Stimulated activated naive CD4-positive, alpha-beta T cell (primary cell): ENCODE results near the gene ADGRL2.
"Not testable (repeated sequence)": the region's sequence is repeated elsewhere in the genome, so short reads cannot be mapped to it uniquely, and the experiment has no call there.

ENCODE experiments used
- DNase-seq, 6 experiments: peaks; one replicate each; lab custom pipeline; 2025; lab: John Stamatoyannopoulos, UW

ADGRL2 gene

DNA sequence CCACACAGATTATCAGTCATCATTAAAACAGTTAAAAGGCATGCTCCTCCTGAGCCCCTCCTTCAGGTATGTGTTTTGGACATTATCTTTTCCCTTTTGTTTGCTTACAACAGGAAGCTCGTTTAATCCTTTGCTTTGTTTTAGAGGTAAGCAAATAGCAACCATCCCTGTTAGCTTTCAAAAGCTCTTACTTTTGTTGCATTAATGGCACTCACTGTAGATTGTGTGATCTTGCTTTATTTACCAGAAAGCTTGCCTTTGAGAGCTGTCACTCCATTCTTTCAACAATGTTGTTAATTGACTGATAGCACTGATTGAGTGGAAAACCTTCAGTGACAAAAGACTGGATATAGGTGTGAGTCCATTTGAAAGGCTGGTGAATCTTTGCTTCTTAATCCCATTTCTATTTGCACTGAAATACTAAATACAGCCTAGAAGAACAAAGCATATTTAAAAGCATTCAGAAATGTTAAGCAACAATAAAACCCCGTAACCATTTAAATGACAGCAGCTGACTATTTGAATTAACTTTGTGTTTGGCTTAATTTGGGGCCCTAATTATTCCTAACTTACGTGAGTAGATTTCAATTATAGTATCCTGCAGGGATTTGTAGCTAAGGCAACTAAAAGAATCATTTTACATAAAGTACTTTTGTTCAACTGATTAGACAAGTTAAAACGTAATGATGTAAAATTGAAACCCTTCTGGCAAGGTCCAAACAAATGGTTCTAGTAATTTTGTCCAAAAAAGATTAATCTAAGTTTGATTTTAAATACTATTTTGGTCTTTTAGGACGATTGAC lies 48.3 kb downstream of the ADGRL2 start:
- DNase-seq, result no peak

DNA sequence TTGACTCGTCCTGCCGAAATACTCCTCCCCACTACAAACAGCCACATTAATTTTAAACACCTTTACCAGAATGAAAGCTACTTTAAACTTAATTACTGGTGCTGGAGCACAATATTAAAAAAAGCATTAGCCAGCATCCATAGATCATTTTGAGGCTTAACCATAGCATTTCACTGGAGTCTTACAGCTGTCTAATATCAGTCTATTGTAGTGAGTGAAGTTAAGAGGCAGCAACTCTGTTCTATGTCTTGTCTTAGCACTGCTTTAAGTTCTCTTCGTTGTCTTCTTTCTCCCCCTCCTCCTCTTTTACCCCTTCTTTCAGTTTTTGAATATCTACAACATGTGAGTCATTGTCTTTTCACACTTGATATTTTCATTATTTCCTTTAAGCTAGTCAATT lies 49.3 kb downstream of the ADGRL2 start:
- DNase-seq, result no peak

DNA sequence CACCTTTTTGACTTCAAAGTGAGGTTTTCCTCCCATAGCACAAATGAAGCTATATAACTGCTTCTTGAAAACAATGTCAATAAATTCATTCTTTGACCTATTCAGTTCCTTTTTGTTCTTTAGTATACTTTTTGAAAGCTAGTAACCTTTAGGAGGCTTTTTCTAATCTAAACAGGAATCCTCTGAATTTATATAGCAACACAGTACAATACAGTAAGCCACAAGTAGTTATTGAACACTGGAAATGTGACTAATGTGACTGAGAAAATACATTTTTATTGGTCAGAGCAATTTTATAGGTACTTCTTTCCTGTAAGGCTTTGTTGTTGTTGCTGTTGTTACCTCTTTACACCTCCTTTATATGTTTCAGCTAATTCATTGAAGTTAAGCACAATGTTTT lies 49.8 kb downstream of the ADGRL2 start:
- no peak for DNase-seq

DNA sequence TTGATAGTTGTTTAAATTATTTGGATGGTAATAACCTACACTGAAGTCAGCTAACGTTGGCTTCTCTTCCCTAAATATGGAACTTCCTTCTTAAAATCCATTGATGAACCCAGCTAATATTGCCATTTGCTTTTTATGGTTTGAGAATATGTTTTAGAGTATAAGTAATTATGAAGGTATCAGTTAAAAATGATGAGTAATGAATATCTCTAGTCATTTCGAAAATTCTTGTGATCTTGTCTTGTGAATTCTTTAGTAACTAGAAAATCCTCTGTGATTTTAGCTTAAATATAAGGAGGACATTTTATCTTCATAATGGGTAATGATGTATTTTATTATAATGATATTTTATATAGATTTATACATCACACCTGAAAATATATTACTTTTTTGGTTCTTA lies 50.5 kb downstream of the ADGRL2 start:
- no peak for DNase-seq

DNA sequence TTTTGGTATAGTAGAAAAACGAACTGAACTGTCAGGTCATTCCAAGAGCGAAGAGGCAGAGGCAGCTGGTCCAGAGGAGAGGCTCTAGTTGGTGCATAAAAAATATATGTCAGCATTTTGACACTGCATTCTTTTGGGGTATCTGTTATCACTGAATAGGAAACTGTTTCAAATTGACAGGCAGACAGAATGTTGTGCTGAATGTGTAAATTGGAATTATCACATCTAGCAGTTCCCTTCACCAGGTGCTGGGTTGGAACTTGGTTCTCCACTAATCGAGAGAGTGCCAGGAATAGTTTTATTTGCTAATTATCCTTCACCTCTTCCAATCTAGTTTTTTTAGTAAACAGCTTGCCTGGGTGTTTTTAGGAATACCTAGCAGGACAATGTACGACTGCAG lies 52.2 kb downstream of the ADGRL2 start:
- DNase-seq, result no peak

DNA sequence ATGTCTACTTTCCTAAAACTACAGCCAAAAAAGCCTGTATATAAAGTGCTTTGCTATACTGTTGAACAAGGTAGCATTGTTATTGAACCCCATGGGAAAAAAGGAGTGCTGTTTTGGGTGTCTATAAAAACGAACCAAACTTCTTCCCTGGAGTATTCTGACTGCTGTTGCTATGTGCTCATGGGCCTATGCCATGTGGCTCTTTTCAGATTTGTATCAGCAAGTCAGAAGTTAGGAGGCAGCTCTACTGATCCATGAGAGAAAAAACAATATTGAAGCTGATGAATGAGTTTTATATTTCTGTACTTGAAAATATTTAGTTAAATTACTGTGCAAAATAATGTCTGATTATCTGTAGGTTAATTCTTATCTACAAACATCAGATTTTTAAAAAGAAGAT lies 66.5 kb downstream of the ADGRL2 start:
- no peak for DNase-seq

DNA sequence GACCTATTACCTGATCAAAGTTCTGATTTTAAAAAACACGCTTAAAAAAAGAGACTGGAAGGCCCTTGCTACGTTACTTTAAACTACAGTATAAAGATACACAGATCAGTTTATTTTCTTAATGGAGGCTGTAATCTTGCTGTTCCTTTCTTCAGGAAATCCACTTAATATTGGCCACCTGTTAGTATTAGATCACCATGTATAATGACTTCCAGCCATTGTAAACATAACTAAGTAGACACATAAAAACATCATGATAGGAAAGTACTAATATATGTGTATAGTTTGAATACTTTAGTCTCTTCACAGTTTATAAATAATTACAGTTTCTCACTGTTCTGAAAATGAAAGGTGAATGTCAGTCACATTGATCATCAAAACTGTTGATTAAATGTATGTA lies 68.6 kb downstream of the ADGRL2 start:
- DNase-seq, result no peak

DNA sequence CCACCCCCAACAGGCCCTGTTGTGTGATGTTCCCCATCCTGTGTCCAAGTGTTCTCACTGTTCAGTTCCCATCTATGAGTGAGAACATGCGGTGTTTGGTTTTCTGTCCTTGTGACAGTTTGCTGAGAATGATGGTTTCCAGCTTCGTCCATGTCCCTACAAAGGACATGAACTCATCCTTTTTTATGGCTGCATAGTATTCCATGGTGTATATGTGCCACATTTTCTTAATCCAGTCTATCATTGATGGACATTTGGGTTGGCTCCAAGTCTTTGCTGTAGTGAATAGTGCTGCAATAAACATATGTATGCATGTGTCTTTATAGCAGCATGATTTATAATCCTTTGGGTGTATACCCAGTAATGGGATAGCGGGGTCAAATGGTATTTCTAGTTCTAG lies 70.4 kb downstream of the ADGRL2 start:
- not testable (repeated sequence) for DNase-seq

DNA sequence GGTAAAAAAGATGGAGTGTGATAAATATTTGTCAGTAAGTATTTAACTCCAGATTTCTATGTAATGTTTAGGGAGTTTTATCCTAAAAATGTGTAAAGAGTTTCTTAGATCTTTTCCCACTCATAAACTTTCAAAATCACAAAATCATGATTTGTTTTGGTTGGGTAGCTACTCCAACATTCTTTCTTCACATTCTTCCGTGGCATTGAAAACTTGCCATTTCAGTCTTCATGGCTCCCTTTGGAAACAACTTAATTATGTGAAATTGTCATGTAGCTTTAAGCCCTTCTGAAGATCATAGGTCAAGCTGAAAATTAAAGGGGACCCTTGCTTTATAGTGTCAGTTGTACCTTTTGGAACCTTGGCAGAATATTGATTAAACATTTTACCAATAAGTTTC lies 73.2 kb downstream of the ADGRL2 start:
- no peak for DNase-seq

DNA sequence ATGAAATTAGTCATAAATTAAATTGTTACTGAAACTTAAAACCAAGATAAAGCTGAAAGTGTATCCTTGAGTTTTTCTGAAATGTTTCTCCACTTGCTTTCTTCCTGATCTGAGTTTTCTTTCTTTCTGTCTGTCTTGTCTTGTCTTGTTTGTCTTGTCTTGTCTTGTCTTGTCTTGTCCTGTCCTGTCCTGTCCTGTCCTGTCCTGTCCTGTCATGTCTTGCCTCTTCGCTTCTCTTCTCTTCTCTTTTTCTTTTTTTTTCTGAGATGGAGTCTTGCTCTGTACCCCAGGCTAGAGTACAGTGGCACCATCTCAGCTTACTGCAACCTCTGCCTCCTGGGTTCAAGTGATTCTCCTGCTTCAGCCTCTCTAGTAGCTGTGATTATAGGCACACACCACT lies 73.7 kb downstream of the ADGRL2 start:
- no peak for DNase-seq

DNA sequence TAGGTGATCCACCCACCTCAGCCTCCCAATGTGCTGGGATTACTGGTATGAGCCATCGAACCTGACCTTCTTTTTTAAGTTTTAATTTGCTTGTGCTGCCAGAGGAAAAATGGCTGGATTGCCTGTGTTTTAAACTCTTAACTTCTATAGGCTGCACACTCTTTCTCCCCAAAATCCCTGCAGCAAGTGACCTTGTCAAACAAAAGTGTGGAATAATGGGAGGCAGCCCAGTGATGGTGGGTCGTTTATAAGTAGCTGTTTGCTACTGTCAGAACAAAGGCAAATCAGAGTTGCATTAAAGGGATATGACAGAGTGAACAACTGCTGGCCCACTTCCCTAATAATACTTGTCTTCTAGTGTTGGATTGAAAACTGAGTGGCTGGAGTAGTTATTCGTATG lies 74.2 kb downstream of the ADGRL2 start:
- no peak for DNase-seq

DNA sequence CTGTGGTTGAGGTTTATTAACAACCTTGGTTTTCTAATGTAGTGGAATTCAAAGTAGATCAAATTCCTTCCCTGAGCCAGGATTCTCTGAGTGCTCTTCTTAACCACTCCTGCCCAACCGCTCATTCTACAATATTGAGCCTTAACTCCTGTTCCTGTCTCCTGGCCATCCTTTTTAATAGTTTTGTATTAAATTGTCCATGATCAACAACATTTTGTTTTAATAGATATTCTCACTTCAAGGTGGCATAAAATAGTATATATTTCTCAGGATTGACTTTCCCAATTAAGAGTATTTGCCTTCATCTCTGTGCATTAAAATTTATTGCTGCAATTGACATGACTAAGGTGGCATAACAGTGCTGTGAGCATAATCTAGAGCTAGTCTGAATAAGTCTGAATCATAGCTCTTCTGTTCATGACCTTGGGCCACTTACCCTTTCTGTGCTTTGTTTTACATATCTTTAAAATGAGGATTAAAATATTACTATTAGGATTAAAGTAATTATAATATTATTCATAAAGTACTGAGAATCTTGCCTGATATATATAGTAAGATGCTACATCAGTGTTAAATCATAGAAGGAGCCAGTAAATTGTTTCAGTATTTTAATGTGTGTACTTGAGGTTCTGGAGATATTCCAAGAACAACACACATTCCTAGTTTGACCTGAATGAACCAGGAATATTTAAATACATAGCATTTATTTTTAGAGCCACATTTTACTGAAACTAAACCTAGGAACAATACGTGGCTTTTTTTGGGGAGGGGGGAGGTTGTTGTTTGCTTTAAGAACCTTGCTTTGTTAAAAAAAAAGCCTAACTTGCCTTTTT lies 76.4 kb downstream of the ADGRL2 start:
- no peak for DNase-seq

DNA sequence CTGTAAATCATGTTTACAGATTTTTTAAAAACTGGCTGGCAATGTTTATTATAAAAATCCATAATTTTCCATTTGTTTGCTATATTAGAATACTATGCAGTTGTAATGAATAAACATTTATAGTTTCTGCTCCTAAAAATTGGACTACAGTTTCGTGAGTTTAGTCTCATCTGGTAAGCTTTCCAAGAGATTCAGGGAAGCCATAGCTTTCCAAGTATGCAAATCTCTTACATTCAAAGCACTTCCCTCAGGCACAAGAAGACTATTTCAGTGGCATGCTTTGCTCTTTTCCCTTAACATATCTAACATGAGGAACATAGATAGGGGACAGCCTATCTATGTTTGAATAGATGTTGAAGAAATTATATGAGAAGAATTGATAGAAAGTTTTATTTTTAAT lies 77.2 kb downstream of the ADGRL2 start:
- no peak for DNase-seq

DNA sequence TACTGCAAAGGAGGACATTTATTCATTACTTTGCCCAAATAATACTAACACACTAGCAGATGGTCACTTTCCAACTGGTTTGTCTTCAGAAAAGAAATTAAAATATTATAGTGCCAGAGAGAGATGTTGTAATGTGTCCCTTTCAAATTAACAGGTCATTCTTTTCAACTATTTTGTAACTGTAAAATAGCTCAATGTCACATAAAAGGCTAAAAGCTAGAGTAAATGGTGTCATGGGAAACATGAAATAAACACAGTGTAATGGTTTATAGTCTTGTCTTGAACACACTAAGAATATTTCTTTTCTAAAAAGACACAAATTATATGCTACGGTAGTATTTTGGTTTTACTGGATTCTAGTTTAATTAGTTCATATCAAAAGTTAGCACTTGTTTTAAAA lies 77.8 kb downstream of the ADGRL2 start:
- DNase-seq, result no peak

DNA sequence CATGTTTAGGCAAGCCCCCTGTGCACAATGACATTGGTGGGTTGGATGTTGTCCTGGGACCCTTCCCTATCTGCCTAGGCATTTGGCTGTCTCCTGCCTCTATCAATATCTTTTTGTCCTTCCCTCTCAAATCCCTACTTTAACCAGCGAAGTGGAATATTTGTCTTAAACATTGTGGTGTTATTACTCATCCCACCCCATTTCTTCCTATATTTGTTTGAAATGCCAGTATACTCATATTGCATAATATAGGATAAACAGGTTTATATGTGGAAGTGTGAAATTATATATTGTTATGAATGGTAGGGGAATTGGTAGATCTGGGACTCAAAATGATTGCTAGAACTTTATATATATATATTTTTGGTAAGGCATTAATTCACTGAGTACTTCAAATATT lies 80.0 kb downstream of the ADGRL2 start:
- DNase-seq, result no peak

DNA sequence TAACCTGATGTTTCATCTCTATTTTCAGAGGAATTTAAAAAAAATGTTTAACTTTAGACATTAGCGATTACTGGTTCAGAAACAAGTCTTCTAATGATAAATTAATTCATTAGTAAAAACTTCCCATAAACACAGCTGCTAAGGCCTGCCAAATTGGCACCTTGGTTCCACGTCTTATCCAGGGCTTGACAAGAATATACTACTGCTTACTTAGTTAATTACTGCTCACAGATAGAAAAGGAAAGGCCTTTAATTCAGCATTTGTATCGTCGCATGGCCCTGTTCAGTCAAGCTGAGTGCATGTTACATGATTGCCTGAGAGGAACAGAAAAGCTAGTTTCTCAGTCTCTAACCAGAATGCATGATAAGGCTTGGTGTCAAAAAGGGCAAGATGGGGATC lies 84.6 kb downstream of the ADGRL2 start:
- DNase-seq, result no peak

DNA sequence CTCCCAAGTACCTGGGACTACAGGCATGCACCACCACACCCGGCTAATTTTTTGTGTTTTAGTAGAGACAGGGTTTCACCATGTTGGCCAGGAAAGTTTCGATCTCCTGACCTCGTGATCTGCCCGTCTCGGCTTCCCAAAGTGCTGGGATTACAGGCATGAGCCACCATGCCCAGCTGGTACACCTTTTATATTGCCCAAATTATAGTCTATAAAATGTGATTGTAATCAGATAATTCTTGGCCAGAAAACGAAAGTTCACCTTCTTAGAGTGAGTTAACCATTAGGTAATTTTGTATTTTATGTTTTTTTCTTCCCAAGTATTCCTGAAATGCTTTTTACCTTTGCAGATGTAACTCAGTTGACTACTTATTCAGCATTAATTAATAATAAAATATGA lies 85.6 kb downstream of the ADGRL2 start:
- DNase-seq, result not testable (repeated sequence)

DNA sequence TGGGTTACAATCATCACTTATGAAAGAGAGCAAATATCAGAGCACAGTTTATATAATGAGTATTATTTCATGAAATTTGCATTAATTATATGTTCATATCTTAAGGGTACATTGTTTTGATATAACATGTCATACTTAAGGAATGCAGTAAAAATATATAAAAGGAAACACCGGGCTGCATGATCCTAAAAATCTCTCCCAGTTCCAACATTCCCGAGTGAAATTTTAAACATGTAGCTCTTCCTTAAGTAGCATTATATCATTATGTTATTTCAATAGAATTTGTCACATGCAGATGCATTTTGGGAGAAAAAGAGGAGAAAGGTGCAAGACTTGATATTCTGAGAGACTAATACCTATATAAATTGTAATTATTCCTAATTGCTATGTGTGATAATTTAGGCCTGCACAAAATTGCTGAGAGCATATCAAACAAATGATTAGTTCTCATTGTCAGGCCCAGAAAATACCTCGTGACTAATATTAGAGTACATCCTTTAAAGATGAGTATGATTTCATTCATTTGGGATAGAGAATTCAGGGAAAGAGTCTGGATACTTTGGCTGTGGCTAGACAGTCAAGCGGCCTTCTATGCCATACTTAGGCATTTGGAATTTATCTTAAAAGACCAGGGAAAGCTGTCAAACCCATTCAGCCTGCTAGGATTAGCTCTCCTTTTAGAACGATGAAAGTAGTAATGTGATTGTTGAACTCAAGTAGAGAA lies 86.8 kb downstream of the ADGRL2 start:
- no peak for DNase-seq

DNA sequence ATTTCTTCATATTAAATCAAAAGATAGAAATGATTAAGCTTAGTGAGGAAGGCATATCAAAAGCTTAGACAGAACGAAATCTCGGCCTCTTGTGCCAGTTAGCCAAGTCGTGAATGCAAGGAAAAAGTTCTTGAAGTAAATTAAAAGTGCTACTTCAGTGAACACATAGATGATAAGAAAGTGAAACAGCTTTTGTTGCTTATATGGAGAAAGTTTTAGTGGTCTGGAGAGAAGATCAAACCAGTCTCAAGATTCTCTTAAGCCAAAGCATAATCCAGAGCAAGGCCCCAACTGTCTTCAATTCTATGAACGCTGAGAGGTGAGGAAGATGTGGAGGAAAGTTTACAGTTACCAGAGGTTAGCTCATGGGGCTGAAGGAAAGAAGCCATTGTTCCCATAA lies 88.4 kb downstream of the ADGRL2 start:
- DNase-seq, result no peak

DNA sequence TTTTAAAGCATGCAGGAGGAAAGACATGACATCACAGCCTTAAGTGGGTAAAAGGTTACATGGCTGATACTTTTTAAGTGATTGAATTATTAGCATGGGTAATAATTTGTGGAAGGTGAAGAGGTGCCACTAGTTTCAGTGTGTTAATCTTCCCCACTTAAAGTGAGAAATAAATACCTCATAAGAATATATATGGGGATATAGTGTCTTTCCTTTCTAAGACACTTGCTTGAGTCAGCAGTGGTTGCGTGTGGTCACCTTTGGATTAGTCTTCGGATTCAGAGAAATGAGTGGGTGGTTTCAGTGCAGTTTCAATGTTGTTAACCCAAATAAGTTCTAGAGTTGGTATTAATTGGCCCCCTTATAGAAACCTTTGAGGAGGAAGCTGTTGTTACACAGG lies 94.1 kb downstream of the ADGRL2 start:
- no peak for DNase-seq

DNA sequence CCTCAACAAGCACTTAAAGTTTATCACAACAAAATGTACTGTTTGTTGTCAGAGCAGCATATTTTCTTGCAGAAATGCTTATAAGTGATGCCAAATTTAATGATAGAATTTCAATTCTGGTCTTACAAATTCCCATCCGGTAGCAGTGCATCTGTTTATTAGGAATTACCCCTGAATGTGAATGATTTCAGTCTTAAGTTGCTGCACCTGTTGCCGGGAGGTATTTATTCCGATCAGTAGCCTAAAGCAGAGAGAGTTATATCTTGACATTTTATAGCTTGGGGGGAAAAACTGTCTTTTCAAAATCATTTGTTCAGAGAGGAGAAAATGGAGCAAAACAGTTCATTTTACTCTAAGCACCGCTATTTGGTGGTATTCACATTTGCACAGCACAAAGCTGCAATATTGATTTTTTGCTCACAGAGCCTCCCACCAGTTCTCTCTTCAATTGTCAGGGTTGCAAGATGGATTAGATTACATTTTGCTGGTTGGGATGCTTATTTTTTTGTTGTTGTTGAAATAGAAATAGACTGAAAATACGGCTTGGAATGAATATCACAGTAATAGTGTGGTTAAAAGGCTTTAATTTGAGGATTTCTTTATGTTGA lies 98.6 kb downstream of the ADGRL2 start:
- no peak for DNase-seq

DNA sequence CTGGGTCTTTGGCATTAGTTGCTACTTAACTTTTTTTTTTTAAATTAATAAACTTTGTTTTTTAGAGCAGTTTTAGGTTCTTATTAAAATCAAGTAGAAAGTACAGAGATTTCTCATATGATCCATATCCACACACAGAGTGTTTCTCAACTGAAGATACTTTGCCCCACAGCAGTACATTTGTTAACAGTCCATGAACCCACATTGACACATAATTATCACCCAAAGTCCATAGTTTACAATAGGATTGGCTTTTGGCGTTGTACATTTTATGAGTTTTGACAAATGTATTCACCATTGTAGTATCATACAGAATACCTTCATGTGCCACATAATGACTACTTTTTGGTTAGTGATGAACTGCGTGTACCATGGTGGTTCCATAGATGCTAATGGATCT lies 106.8 kb downstream of the ADGRL2 start:
- no peak for DNase-seq
